ENCODE measurements around the gene RAPGEF2. TPM values are rescaled to one million over a fixed set of nuclear protein-coding genes. Genes with fewer than 3 reads are reported as not detected.

RAPGEF2 gene
- total and polyA plus RNA-seq, 2 of the 8 experiments (the other 6 are each of a cell fraction or from before 2014, with no cell fraction given), result 24.4 to 48.6 TPM

- no peaks in the 10 kb centered on the region for H3K79me2 ChIP-seq (ENCODE audit: control insufficient read depth in 1 of 2, insufficient read depth in 2 of 2, low read length in 2 of 2)
- H3K4me1 ChIP-seq (replicated peaks in 1 of 4; ENCODE audit: control insufficient read depth in 3 of 4, insufficient read depth in 4 of 4, low read length in 3 of 4), result peaks cover 0 to 8% (median under 1%) of the 10 kb centered on the region in 4 experiments; a peak in 2 of 7 replicates
- H3K79me1 ChIP-seq (ENCODE audit: low read depth, low read length), result no peaks in the 10 kb centered on the region
- H3K4ac ChIP-seq (replicated peaks; ENCODE audit: insufficient read length, low read depth, low read length), result no peak overlapping the region
- no peak for DNase-seq (ENCODE audit: low read depth in 1 of 2, low spot score in 2 of 2)
- H3K27me3 ChIP-seq (replicated peaks in 1 of 4; ENCODE audit: control insufficient read depth in 3 of 4, extremely low read depth in 1 of 4, insufficient read depth in 3 of 4, low read length in 3 of 4), result no peaks in the 10 kb centered on the region
- no peak overlapping the region for H2BK15ac ChIP-seq (ENCODE audit: low read length)
- ChIA-PET POLR2A (ENCODE audit: partially characterized antibody) (no interaction called here), CTCF (ENCODE audit: partially characterized antibody) (no interaction called here)
- TF ChIP-seq CREB1 (IDR thresholded peaks at IDR 0.05) (no peak), NANOG (IDR thresholded peaks at IDR 0.05; ENCODE audit: insufficient read depth, low read depth, low read length, poor library complexity, severe bottlenecking) (no peak)
- no peak overlapping the region for H2BK120ac ChIP-seq (replicated peaks; ENCODE audit: low read depth, low read length)
- no peak overlapping the region for H3K18ac ChIP-seq (ENCODE audit: extremely low read depth, low read length)
- no peak overlapping the region for H3K4me3 ChIP-seq (ENCODE audit: extremely low read depth in 1 of 4, insufficient read depth in 2 of 4, low read depth in 3 of 4, low read length in 4 of 4)
- no peak overlapping the region for H4K91ac ChIP-seq (replicated peaks; ENCODE audit: insufficient read length, low read length)
- H3K23me2 ChIP-seq (ENCODE audit: low read depth, low read length), result no peaks in the 10 kb centered on the region
- H4K5ac ChIP-seq (ENCODE audit: insufficient read length, low read depth, low read length), result no peak overlapping the region
- H3K9me3 ChIP-seq (ENCODE audit: insufficient read depth in 2 of 2, low read depth in 1 of 2, low read length in 1 of 2), result no peaks in the 10 kb centered on the region
- H3K27ac ChIP-seq (ENCODE audit: low read depth, low read length), result no peak overlapping the region
- H3K56ac ChIP-seq (replicated peaks; ENCODE audit: insufficient read length, low read depth, low read length), result no peak overlapping the region
- H2BK12ac ChIP-seq (ENCODE audit: low read depth, low read length), result no peak overlapping the region
- H4K20me1 ChIP-seq (replicated peaks in 1 of 2; ENCODE audit: control insufficient read depth in 1 of 2, insufficient read depth in 2 of 2, low read length in 2 of 2), result peaks cover 0 to under 1% of the 10 kb centered on the region in 2 experiments
- H2BK20ac ChIP-seq (ENCODE audit: low read length), result no peak overlapping the region
- H3K14ac ChIP-seq (ENCODE audit: insufficient read length), result no peak overlapping the region
- H3K4me2 ChIP-seq (ENCODE audit: insufficient read depth in 1 of 2, low read depth in 2 of 2, low read length in 2 of 2), result no peak overlapping the region
- no peak overlapping the region for H3K23ac ChIP-seq (ENCODE audit: insufficient read length)
- WGBS, 2 experiments (ENCODE audit: extremely low coverage in 1 of 2, insufficient coverage in 1 of 2, insufficient read length in 1 of 2, insufficient replicate concordance in 2 of 2, low coverage in 1 of 2, low lambda C conversion rate in 2 of 2, missing lambda C conversion rate in 1 of 2), result 78% methylated on average over 4 of the region's 4 CpGs; no CpG with 5 or more reads in 1 of the 2 experiments
- no peaks in the 10 kb centered on the region for H3K36me3 ChIP-seq (ENCODE audit: control insufficient read depth in 2 of 4, insufficient read depth in 4 of 4, low read length in 3 of 4)
- no peak for FAIRE-seq
- H2AK5ac ChIP-seq (ENCODE audit: low read depth, low read length), result no peak overlapping the region
- H4K8ac ChIP-seq (ENCODE audit: extremely low read depth, insufficient read depth, low read length), result no peak overlapping the region
- H2AFZ ChIP-seq (ENCODE audit: low read length), result no peak overlapping the region
- no peak overlapping the region; a peak in 1 of 7 replicates for H3K9ac ChIP-seq (replicated peaks in 1 of 4; ENCODE audit: extremely low read depth in 1 of 4, low read depth in 3 of 4, low read length in 3 of 4)
- H2BK5ac ChIP-seq (ENCODE audit: low read depth, low read length), result no peak overlapping the region
Measured at GRCh38 chr4:159271856-159272255, 169.0 kb downstream of the RAPGEF2 start.

Data from H1 (cell line).